HEK293 (cell line): Measurements from ENCODE around the gene CMTM1.

Experiments used
- GLIS2 ChIP-seq: fragments of 450-650 bp; formaldehyde crosslinking; IDR thresholded peaks from 2 replicates; pipeline ENCODE4 v1.5.1; 2016; ENCODE audit warnings: missing biosample characterization, missing genetic modification characterization
- OSR2 ChIP-seq: fragments of 450-650 bp; formaldehyde crosslinking; IDR thresholded peaks from 2 replicates; pipeline ENCODE4 v1.5.1; 2016; ENCODE audit warnings: missing biosample characterization, missing genetic modification characterization
- REPIN1 ChIP-seq: fragments of 450-650 bp; formaldehyde crosslinking; IDR thresholded peaks from 2 replicates; pipeline ENCODE4 v1.5.1; 2017; ENCODE audit warnings: missing biosample characterization, missing genetic modification characterization, low read depth
- ZBTB11 ChIP-seq: fragments of 450-650 bp; formaldehyde crosslinking; conservative IDR thresholded peaks from 2 replicates; pipeline ENCODE4 v1.5.1; 2016; ENCODE audit warnings: low read depth, missing biosample characterization, missing genetic modification characterization
- ZBTB20 ChIP-seq: fragments of 450-650 bp; formaldehyde crosslinking; IDR thresholded peaks from 2 replicates; pipeline ENCODE4 v1.5.1; 2016; ENCODE audit warnings: missing biosample characterization, missing genetic modification characterization
- ZFHX2 ChIP-seq: fragments of 450-650 bp; formaldehyde crosslinking; conservative IDR thresholded peaks from 2 replicates; pipeline ENCODE4 v1.5.1; 2016; ENCODE audit warnings: missing biosample characterization, missing genetic modification characterization
- ZFP3 ChIP-seq: fragments of 450-650 bp; formaldehyde crosslinking; IDR thresholded peaks from 2 replicates; pipeline ENCODE4 v1.5.1; 2016; ENCODE audit warnings: low read depth, missing biosample characterization, missing genetic modification characterization
- ZFP37 ChIP-seq: fragments of 450-650 bp; formaldehyde crosslinking; IDR thresholded peaks from 2 replicates; pipeline ENCODE4 v1.5.1; 2016; ENCODE audit warnings: missing biosample characterization, missing genetic modification characterization
- ZFP41 ChIP-seq: fragments of 450-650 bp; formaldehyde crosslinking; IDR thresholded peaks from 2 replicates; pipeline ENCODE4 v1.5.1; 2016; ENCODE audit warnings: missing biosample characterization, missing genetic modification characterization, borderline replicate concordance
- ZIC2 ChIP-seq: fragments of 450-650 bp; formaldehyde crosslinking; IDR thresholded peaks from 2 replicates; pipeline ENCODE4 v1.5.1; 2016; ENCODE audit warnings: missing biosample characterization, missing genetic modification characterization
- ZNF121 ChIP-seq: fragments of 450-650 bp; formaldehyde crosslinking; IDR thresholded peaks from 2 replicates; pipeline ENCODE4 v1.5.1; 2016; ENCODE audit warnings: missing biosample characterization, missing genetic modification characterization
- ZNF146 ChIP-seq: fragments of 450-650 bp; formaldehyde crosslinking; IDR thresholded peaks from 2 replicates; pipeline ENCODE4 v1.5.1; 2016; ENCODE audit warnings: missing biosample characterization, missing genetic modification characterization
- ZNF148 ChIP-seq: fragments of 450-650 bp; formaldehyde crosslinking; IDR thresholded peaks from 2 replicates; pipeline ENCODE4 v1.5.0; 2017; ENCODE audit warnings: missing biosample characterization, missing genetic modification characterization, borderline replicate concordance
- ZNF184 ChIP-seq: fragments of 450-650 bp; IDR thresholded peaks from 2 replicates; pipeline ENCODE4 v1.5.1; 2018; ENCODE audit warnings: missing biosample characterization, mild to moderate bottlenecking, missing genetic modification characterization
- ZNF221 ChIP-seq: fragments of 450-650 bp; formaldehyde crosslinking; IDR thresholded peaks from 2 replicates; pipeline ENCODE4 v1.5.1; 2017; ENCODE audit warnings: missing biosample characterization, missing genetic modification characterization, borderline replicate concordance
- ZNF239 ChIP-seq: fragments of 450-650 bp; formaldehyde crosslinking; IDR thresholded peaks from 2 replicates; pipeline ENCODE4 v1.5.1; 2016; ENCODE audit warnings: missing biosample characterization, missing genetic modification characterization
- ZNF274 ChIP-seq, 2 experiments: fragments of 200-500 bp in 1 of 2; fragments of 450-650 bp in 1 of 2; sonication (Bioruptor generic) in 1 of 2; formaldehyde crosslinking in 1 of 2; IDR thresholded peaks; 2 replicates each; pipeline versions ENCODE4 v1.5.1 to v1.6.1; 2014 to 2016; ENCODE audit warnings: borderline replicate concordance in 1 of 2, inconsistent platforms in 1 of 2, low read length in 1 of 2, missing biosample characterization in 1 of 2, missing genetic modification characterization in 1 of 2
- ZNF292 ChIP-seq: fragments of 450-650 bp; formaldehyde crosslinking; IDR thresholded peaks from 2 replicates; pipeline ENCODE4 v1.5.1; 2016; ENCODE audit warnings: low read depth, missing biosample characterization, missing genetic modification characterization, borderline replicate concordance
- ZNF341 ChIP-seq: fragments of 450-650 bp; formaldehyde crosslinking; IDR thresholded peaks from 2 replicates; pipeline ENCODE4; 2016; ENCODE audit warnings: low read depth, missing biosample characterization, missing genetic modification characterization
- ZNF362 ChIP-seq: fragments of 450-650 bp; formaldehyde crosslinking; IDR thresholded peaks from 2 replicates; pipeline ENCODE4 v1.5.1; 2016; ENCODE audit warnings: missing biosample characterization, missing genetic modification characterization
- ZNF404 ChIP-seq: fragments of 450-650 bp; formaldehyde crosslinking; IDR thresholded peaks from 2 replicates; pipeline ENCODE4 v1.5.1; 2017; ENCODE audit warnings: missing biosample characterization, missing genetic modification characterization
- ZNF473 ChIP-seq: fragments of 450-650 bp; formaldehyde crosslinking; IDR thresholded peaks from 2 replicates; pipeline ENCODE4 v1.5.1; 2017; ENCODE audit warnings: missing biosample characterization, missing genetic modification characterization
- ZNF510 ChIP-seq: fragments of 450-650 bp; formaldehyde crosslinking; IDR thresholded peaks from 2 replicates; pipeline ENCODE4 v1.5.1; 2018; ENCODE audit warnings: mild to moderate bottlenecking, missing genetic modification characterization, missing biosample characterization; ENCODE audit not compliant: insufficient replicate concordance
- ZNF514 ChIP-seq: fragments of 450-650 bp; formaldehyde crosslinking; IDR thresholded peaks from 2 replicates; pipeline ENCODE4 v1.5.1; 2016; ENCODE audit warnings: missing biosample characterization, missing genetic modification characterization
- ZNF548 ChIP-seq: fragments of 450-650 bp; formaldehyde crosslinking; IDR thresholded peaks from 2 replicates; pipeline ENCODE4 v1.5.1; 2016; ENCODE audit warnings: missing biosample characterization, missing genetic modification characterization
- ZNF560 ChIP-seq: fragments of 450-650 bp; formaldehyde crosslinking; IDR thresholded peaks from 2 replicates; pipeline ENCODE4 v1.5.1; 2017; ENCODE audit warnings: missing biosample characterization, missing genetic modification characterization, borderline replicate concordance
- ZNF585B ChIP-seq: fragments of 450-650 bp; formaldehyde crosslinking; IDR thresholded peaks from 2 replicates; pipeline ENCODE4 v1.5.1; 2016; ENCODE audit warnings: missing biosample characterization, missing genetic modification characterization
- ZNF624 ChIP-seq: fragments of 450-650 bp; formaldehyde crosslinking; IDR thresholded peaks from 2 replicates; pipeline ENCODE4 v1.5.1; 2017; ENCODE audit warnings: missing biosample characterization, missing genetic modification characterization
- ZNF629 ChIP-seq: fragments of 450-650 bp; formaldehyde crosslinking; IDR thresholded peaks from 2 replicates; pipeline ENCODE4 v1.5.1; 2017; ENCODE audit warnings: missing biosample characterization, missing genetic modification characterization
- ZNF654 ChIP-seq: fragments of 450-650 bp; formaldehyde crosslinking; IDR thresholded peaks from 2 replicates; pipeline ENCODE4 v1.5.1; 2016; ENCODE audit warnings: low read depth, missing biosample characterization, missing genetic modification characterization
- ZNF660 ChIP-seq: fragments of 450-650 bp; IDR thresholded peaks from 2 replicates; pipeline ENCODE4 v1.5.1; 2018; ENCODE audit warnings: missing biosample characterization, mild to moderate bottlenecking, missing genetic modification characterization
- ZNF664 ChIP-seq: fragments of 450-650 bp; formaldehyde crosslinking; IDR thresholded peaks from 2 replicates; pipeline ENCODE4 v1.5.1; 2016; ENCODE audit warnings: missing biosample characterization, missing genetic modification characterization
- ZNF701 ChIP-seq: fragments of 450-650 bp; formaldehyde crosslinking; IDR thresholded peaks from 2 replicates; pipeline ENCODE4 v1.5.1; 2016; ENCODE audit warnings: missing biosample characterization, missing genetic modification characterization
- ZNF791 ChIP-seq: fragments of 450-650 bp; formaldehyde crosslinking; IDR thresholded peaks from 2 replicates; pipeline ENCODE4 v1.5.1; 2016; ENCODE audit warnings: missing biosample characterization, missing genetic modification characterization
- ZNF792 ChIP-seq: fragments of 450-650 bp; formaldehyde crosslinking; IDR thresholded peaks from 2 replicates; pipeline ENCODE4 v1.5.1; 2016; ENCODE audit warnings: missing biosample characterization, missing genetic modification characterization

The CMTM1 gene

GRCh38 chr16:66605177-66605978 lies 39.1 kb downstream of the CMTM1 start (continued):
- no peak for TF ChIP-seq ZNF221 (tag by site-specific recombination)
- no peak for TF ChIP-seq ZNF148 (tag by site-specific recombination)
- no peak for TF ChIP-seq ZNF514 (tag by site-specific recombination)
- no peak for TF ChIP-seq ZNF701 (tag by site-specific recombination)
- no peak for TF ChIP-seq ZFP41 (tag by site-specific recombination)
- TF ChIP-seq ZBTB20 (tag by site-specific recombination), result peak; percentile 79
- TF ChIP-seq ZFHX2, result peak; percentile 64
- TF ChIP-seq ZNF473 (tag by site-specific recombination), result no peak
- TF ChIP-seq ZNF791 (tag by site-specific recombination), result no peak
- TF ChIP-seq OSR2 (tag by site-specific recombination), result no peak
- peak; percentile 93 for TF ChIP-seq ZNF792
- TF ChIP-seq GLIS2 (tag by site-specific recombination), result peak; percentile 87
- 0 out of 2 replicates have a peak, but pooled peaks have one; percentile 5 for TF ChIP-seq ZBTB11
- TF ChIP-seq ZNF664 (tag by site-specific recombination), result no peak
- TF ChIP-seq ZNF292 (tag by site-specific recombination), result no peak
- TF ChIP-seq ZNF660 (tag by site-specific recombination), result no peak
- no peak for TF ChIP-seq ZNF239 (tag by site-specific recombination)
- no peak for TF ChIP-seq ZNF184 (tag by site-specific recombination)
- TF ChIP-seq ZNF510 (tag by site-specific recombination), result no peak
- no peak for TF ChIP-seq ZFP3 (tag by site-specific recombination)
- TF ChIP-seq ZNF274 (IDR thresholded peaks at IDR 0.05; ENCODE audit: low read length), result no peak
- no peak for TF ChIP-seq ZNF274 (tag by site-specific recombination; IDR thresholded peaks at IDR 0.05; ENCODE audit: borderline replicate concordance)
- TF ChIP-seq ZNF560 (tag by site-specific recombination), result no peak
- TF ChIP-seq ZNF341, result peak; percentile 45
- no peak for TF ChIP-seq ZNF548 (tag by site-specific recombination)
- no peak for TF ChIP-seq ZNF654 (tag by site-specific recombination)
- no peak for TF ChIP-seq ZNF404 (tag by site-specific recombination)
- TF ChIP-seq ZNF585B (tag by site-specific recombination), result no peak
- TF ChIP-seq ZNF146, result no peak
- no peak for TF ChIP-seq ZFP37
- peak; percentile 63 for TF ChIP-seq ZIC2 (tag by site-specific recombination)
- TF ChIP-seq ZNF121, result no peak
- TF ChIP-seq ZNF629 (tag by site-specific recombination), result no peak
- TF ChIP-seq ZNF624 (tag by site-specific recombination), result no peak
- TF ChIP-seq ZNF362 (tag by site-specific recombination), result no peak
- no peak for TF ChIP-seq REPIN1 (tag by site-specific recombination)
